Measurements from ENCODE around the gene SEPTIN1. TPM values are rescaled to one million over a fixed set of nuclear protein-coding genes. Genes with fewer than 3 reads are reported as not detected.

Gene SEPTIN1
- total RNA-seq, 3 donors from 2014 or later (not counting 1 experiment from before 2014, with no cell fraction given), result 196 to 210 (median 205) TPM

GRCh38 chr16:30365200-30365599 is 17.2 kb downstream of the SEPTIN1 start:
- peaks cover 26% of the 10 kb centered on the region for H3K36me3 ChIP-seq (ENCODE audit: control insufficient read depth, insufficient read depth, low read length)
- H3K4me1 Mint-ChIP-seq, result peaks cover 49 to 54% of the 10 kb centered on the region in 2 donors
- H3K9me3 Mint-ChIP-seq, result no peaks in the 10 kb centered on the region
- ATAC-seq (no peak), DNase-seq (no peak)
- intact Hi-C loops (cut with micrococcal nuclease), result no loop called here
- peaks cover 15% of the 10 kb centered on the region for H3K36me3 Mint-ChIP-seq
- H3K9me3 ChIP-seq (ENCODE audit: control insufficient read depth, insufficient read depth, low read length), result no peaks in the 10 kb centered on the region
- H3K4me3 Mint-ChIP-seq, result no peak overlapping the region
- H3K27me3 ChIP-seq (ENCODE audit: control insufficient read depth, insufficient read depth, low read length), result no peaks in the 10 kb centered on the region
- H3K27me3 Mint-ChIP-seq (ENCODE audit: low read depth in 2 of 2), result no peaks in the 10 kb centered on the region
- WGBS (ENCODE audit: insufficient coverage), result 96% methylated on average over 10 of the region's 10 CpGs
- no peak overlapping the region for H3K4me3 ChIP-seq (ENCODE audit: low read length)
- H3K4me1 ChIP-seq (ENCODE audit: control insufficient read depth, insufficient read depth, low read length), result peaks cover 24% of the 10 kb centered on the region
- no peak overlapping the region for H3K27ac ChIP-seq (ENCODE audit: low read length)
- TF ChIP-seq, protein P1, sequence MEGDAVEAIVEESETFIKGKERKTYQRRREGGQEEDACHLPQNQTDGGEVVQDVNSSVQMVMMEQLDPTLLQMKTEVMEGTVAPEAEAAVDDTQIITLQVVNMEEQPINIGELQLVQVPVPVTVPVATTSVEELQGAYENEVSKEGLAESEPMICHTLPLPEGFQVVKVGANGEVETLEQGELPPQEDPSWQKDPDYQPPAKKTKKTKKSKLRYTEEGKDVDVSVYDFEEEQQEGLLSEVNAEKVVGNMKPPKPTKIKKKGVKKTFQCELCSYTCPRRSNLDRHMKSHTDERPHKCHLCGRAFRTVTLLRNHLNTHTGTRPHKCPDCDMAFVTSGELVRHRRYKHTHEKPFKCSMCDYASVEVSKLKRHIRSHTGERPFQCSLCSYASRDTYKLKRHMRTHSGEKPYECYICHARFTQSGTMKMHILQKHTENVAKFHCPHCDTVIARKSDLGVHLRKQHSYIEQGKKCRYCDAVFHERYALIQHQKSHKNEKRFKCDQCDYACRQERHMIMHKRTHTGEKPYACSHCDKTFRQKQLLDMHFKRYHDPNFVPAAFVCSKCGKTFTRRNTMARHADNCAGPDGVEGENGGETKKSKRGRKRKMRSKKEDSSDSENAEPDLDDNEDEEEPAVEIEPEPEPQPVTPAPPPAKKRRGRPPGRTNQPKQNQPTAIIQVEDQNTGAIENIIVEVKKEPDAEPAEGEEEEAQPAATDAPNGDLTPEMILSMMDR (IDR thresholded peaks at IDR 0.05), result no peak
- H3K27ac Mint-ChIP-seq, result no peak overlapping the region

- Histone ChIP-seq H3K9me3 (ENCODE audit: control insufficient read depth, insufficient read depth, low read length) (no peaks in the 10 kb centered on the region), H3K36me3 (ENCODE audit: control insufficient read depth, insufficient read depth, low read length) (peaks cover 44% of the 10 kb centered on the region), H3K4me1 (ENCODE audit: control insufficient read depth, insufficient read depth, low read length) (peaks cover 7% of the 10 kb centered on the region), H3K4me3 (ENCODE audit: low read length) (no peak overlapping the region), H3K27me3 (ENCODE audit: control insufficient read depth, insufficient read depth, low read length) (no peaks in the 10 kb centered on the region), H3K27ac (ENCODE audit: low read length) (no peak overlapping the region)
- ATAC-seq (no peak), DNase-seq (no peak)
- TF ChIP-seq, protein P1 (IDR thresholded peaks at IDR 0.05), result no peak
- 97% methylated on average over 7 of the region's 7 CpGs for WGBS (ENCODE audit: insufficient coverage)
- Mint-ChIP-seq H3K4me1 (peaks cover 27 to 35% of the 10 kb centered on the region in 2 donors), H3K27me3 (ENCODE audit: low read depth in 2 of 2) (no peaks in the 10 kb centered on the region), H3K4me3 (no peak overlapping the region), H3K27ac (peak overlapping the region in 1 of 2 donors; percentile 8), H3K36me3 (peaks cover 15% of the 10 kb centered on the region), H3K9me3 (no peaks in the 10 kb centered on the region)
- intact Hi-C loops (cut with micrococcal nuclease), result no loop called here
These were observed 21.2 kb downstream of the SEPTIN1 start for GRCh38 chr16:30361180-30361579.

GRCh38 chr16:30359871-30360170 is 22.5 kb downstream of the SEPTIN1 start:
- H3K27me3 ChIP-seq (ENCODE audit: control insufficient read depth, insufficient read depth, low read length), result no peaks in the 10 kb centered on the region
- peaks cover 32 to 39% of the 10 kb centered on the region in 2 donors for H3K4me1 Mint-ChIP-seq

More at GRCh38 chr16:30359871-30360170, 22.5 kb downstream of the SEPTIN1 start:
- DNase-seq (no peak), ATAC-seq (no peak)
- no peaks in the 10 kb centered on the region for H3K9me3 ChIP-seq (ENCODE audit: control insufficient read depth, insufficient read depth, low read length)
- no peaks in the 10 kb centered on the region for H3K9me3 Mint-ChIP-seq
- H3K4me3 ChIP-seq (ENCODE audit: low read length), result no peak overlapping the region
- peaks cover 15% of the 10 kb centered on the region for H3K36me3 Mint-ChIP-seq
- H3K27ac Mint-ChIP-seq, result peak overlapping the region in 1 of 2 donors; percentile 8
- WGBS (ENCODE audit: insufficient coverage), result 97% methylated on average over 6 of the region's 6 CpGs
- TF ChIP-seq, protein P1 (IDR thresholded peaks at IDR 0.05), result no peak
- H3K27me3 Mint-ChIP-seq (ENCODE audit: low read depth in 2 of 2), result no peaks in the 10 kb centered on the region
- H3K36me3 ChIP-seq (ENCODE audit: control insufficient read depth, insufficient read depth, low read length), result peaks cover 35% of the 10 kb centered on the region
- H3K4me3 Mint-ChIP-seq, result no peak overlapping the region
- intact Hi-C loops (cut with micrococcal nuclease), result no loop called here
- H3K4me1 ChIP-seq (ENCODE audit: control insufficient read depth, insufficient read depth, low read length), result peaks cover 16% of the 10 kb centered on the region
- H3K27ac ChIP-seq (ENCODE audit: low read length), result no peak overlapping the region
